IMR-90 (cell line): ENCODE measurements around the gene PTRHD1. TPM values are rescaled to one million over a fixed set of nuclear protein-coding genes. Genes with fewer than 3 reads are reported as not detected.

Source experiments
- ATAC-seq: fragments of 200-7000 bp; cut with Tn5 transposase; 2 replicates; pipeline ENCODE4 v1.9.1; 2020; ENCODE audit warnings: low read depth, mild to moderate bottlenecking, moderate library complexity
- BruUV-seq: library from RNA; stranded (reverse); fragments of 400-500 nt; replicated peaks from 2 replicates; lab custom pipeline; 2021; lab: Mats Ljungman, UMichigan
- CTCF ChIA-PET: fragments of 300-600 bp; formaldehyde crosslinking; extraction: SDS; loops from one replicate; lab custom pipeline; 2021; ENCODE audit warnings: antibody characterized with exemption; lab: Yijun Ruan, JAX
- POLR2A ChIA-PET: fragments of 300-600 bp; sonication (Branson Sonifier 250); formaldehyde crosslinking; loops from one replicate; lab custom pipeline; 2022; ENCODE audit warnings: antibody characterized with exemption; ENCODE audit not compliant: unreplicated experiment; lab: Charles Lee
- DNase-seq: peaks from one replicate; pipeline ENCODE4 v3.0.0; 2013
- H2AFZ ChIP-seq: replicated peaks from 2 replicates; pipeline ENCODE3; 2013; ENCODE audit warnings: low read length, mild to moderate bottlenecking; ENCODE audit not compliant: poor library complexity
- H2AK5ac ChIP-seq: 2 replicates; pipeline ENCODE4 v1.6.1; 2013; ENCODE audit warnings: low read depth, low read length, inconsistent platforms
- H2AK9ac ChIP-seq: replicated peaks from 2 replicates; pipeline ENCODE3; 2013; ENCODE audit warnings: mild to moderate bottlenecking, low read depth, low read length, moderate library complexity; ENCODE audit not compliant: poor library complexity
- H2BK120ac ChIP-seq: 2 replicates; pipeline ENCODE4 v1.6.1; 2013; ENCODE audit warnings: low read depth, low read length, inconsistent platforms
- H2BK15ac ChIP-seq: 3 replicates; pipeline ENCODE4 v1.6.1; 2013; ENCODE audit warnings: low read depth, low read length, inconsistent platforms
- H2BK20ac ChIP-seq: 2 replicates; pipeline ENCODE4 v1.6.1; 2013; ENCODE audit warnings: low read depth, mild to moderate bottlenecking, inconsistent platforms, low read length, moderate library complexity
- H2BK5ac ChIP-seq: 2 replicates; pipeline ENCODE4 v1.6.1; 2013; ENCODE audit warnings: mild to moderate bottlenecking, low read depth, low read length, inconsistent platforms; ENCODE audit not compliant: poor library complexity, severe bottlenecking
- H3K14ac ChIP-seq: replicated peaks from 2 replicates; pipeline ENCODE4 v1.6.1; 2013; ENCODE audit warnings: low read depth, low read length, inconsistent platforms
- H3K18ac ChIP-seq: 2 replicates; pipeline ENCODE4 v1.6.1; 2013; ENCODE audit warnings: low read depth, low read length, control low read depth
- H3K23ac ChIP-seq: 2 replicates; pipeline ENCODE4 v1.6.1; 2013; ENCODE audit warnings: low read depth, low read length, inconsistent platforms
- H3K27ac ChIP-seq: 2 replicates; pipeline ENCODE4 v1.5.1; 2013; ENCODE audit warnings: mild to moderate bottlenecking, control low read depth, low read length; ENCODE audit not compliant: insufficient read depth
- H3K27me3 ChIP-seq: 2 replicates; pipeline ENCODE4 v1.6.1; 2013; ENCODE audit warnings: low read length; ENCODE audit not compliant: control insufficient read depth, insufficient read depth
- H3K36me3 ChIP-seq: 2 replicates; pipeline ENCODE4 v1.6.1; 2013; ENCODE audit warnings: low read length, mixed read lengths; ENCODE audit not compliant: control insufficient read depth, insufficient read depth
- H3K4ac ChIP-seq: 2 replicates; pipeline ENCODE4 v1.6.1; 2013; ENCODE audit warnings: low read depth, low read length, inconsistent platforms
- H3K4me1 ChIP-seq: 2 replicates; pipeline ENCODE4 v1.6.1; 2013; ENCODE audit warnings: low read length, mixed read lengths; ENCODE audit not compliant: control insufficient read depth, insufficient read depth
- H3K4me2 ChIP-seq: 2 replicates; pipeline ENCODE4 v1.6.1; 2013; ENCODE audit warnings: low read depth, mild to moderate bottlenecking, control low read depth, low read length, moderate library complexity
- H3K4me3 ChIP-seq: 2 replicates; pipeline ENCODE4 v1.5.1; 2013; ENCODE audit warnings: low read depth, mild to moderate bottlenecking, control low read depth, low read length, moderate library complexity; ENCODE audit not compliant: insufficient read depth
- H3K56ac ChIP-seq: 2 replicates; pipeline ENCODE4 v1.6.1; 2013; ENCODE audit warnings: low read length, inconsistent platforms; ENCODE audit not compliant: insufficient read depth; ENCODE audit errors: extremely low read depth
- H3K79me1 ChIP-seq, 2 experiments: 2 replicates each; pipeline ENCODE4 v1.6.1; 2013; ENCODE audit warnings: low read length in 2 of 2, inconsistent platforms in 1 of 2, low read depth in 1 of 2
- H3K9ac ChIP-seq: 2 replicates; pipeline ENCODE4 v1.6.1; 2013; ENCODE audit warnings: low read depth, low read length, control low read depth
- H3K9me1 ChIP-seq: 2 replicates; pipeline ENCODE4 v1.6.1; 2013; ENCODE audit warnings: low read length, inconsistent platforms; ENCODE audit not compliant: insufficient read depth
- H3K9me3 ChIP-seq: 2 replicates; pipeline ENCODE4 v1.6.1; 2013; ENCODE audit warnings: low read length; ENCODE audit not compliant: control insufficient read depth, insufficient read depth
- H4K20me1 ChIP-seq: 2 replicates; pipeline ENCODE4 v1.6.1; 2013; ENCODE audit warnings: low read length, inconsistent platforms; ENCODE audit not compliant: insufficient read depth
- H4K5ac ChIP-seq: 2 replicates; pipeline ENCODE4 v1.6.1; 2013; ENCODE audit warnings: mild to moderate bottlenecking, low read depth, low read length, control low read depth
- H4K8ac ChIP-seq, 2 experiments: 2 replicates each; pipeline ENCODE4 v1.6.1; 2013; ENCODE audit warnings: low read depth in 2 of 2, low read length in 2 of 2, control low read depth in 1 of 2, inconsistent platforms in 1 of 2
- H4K91ac ChIP-seq: 2 replicates; pipeline ENCODE4 v1.6.1; 2013; ENCODE audit warnings: low read depth, low read length, inconsistent platforms; ENCODE audit not compliant: insufficient read depth
- BHLHE40 ChIP-seq: fragments of 150-350 bp; IDR thresholded peaks from 2 replicates; pipeline ENCODE4 v1.6.1; 2016; ENCODE audit warnings: mild to moderate bottlenecking, low read depth, low read length
- CEBPB ChIP-seq: IDR thresholded peaks from 2 replicates; pipeline ENCODE4 v1.6.1; 2012; ENCODE audit warnings: low read depth, low read length, improper control_type of control experiment
- CHD1 ChIP-seq: IDR thresholded peaks from 2 replicates; pipeline ENCODE4 v1.6.1; 2012; ENCODE audit warnings: low read depth, low read length, improper control_type of control experiment
- MAFK ChIP-seq: IDR thresholded peaks from 2 replicates; pipeline ENCODE4 v1.6.1; 2012; ENCODE audit warnings: low read depth, low read length, improper control_type of control experiment
- MAZ ChIP-seq: IDR thresholded peaks from 2 replicates; pipeline ENCODE4 v1.6.1; 2012; ENCODE audit warnings: low read depth, mild to moderate bottlenecking, low read length, improper control_type of control experiment, moderate library complexity, borderline replicate concordance
- MXI1 ChIP-seq: IDR thresholded peaks from 2 replicates; pipeline ENCODE4 v1.6.1; 2012; ENCODE audit warnings: low read depth, mild to moderate bottlenecking, low read length, moderate library complexity, borderline replicate concordance
- NFE2L2 ChIP-seq: fragments of 150-350 bp; IDR thresholded peaks from 2 replicates; pipeline ENCODE4 v1.6.1; 2016; ENCODE audit warnings: low read depth, mild to moderate bottlenecking, low read length
- POLR2A ChIP-seq: IDR thresholded peaks from 2 replicates; pipeline ENCODE4 v1.6.1; 2012; ENCODE audit warnings: mild to moderate bottlenecking, low read depth, low read length
- RAD21 ChIP-seq: IDR thresholded peaks from 2 replicates; pipeline ENCODE4 v1.6.1; 2012; ENCODE audit warnings: low read length, improper control_type of control experiment
- RCOR1 ChIP-seq: IDR thresholded peaks from 2 replicates; pipeline ENCODE4 v1.6.1; 2012; ENCODE audit warnings: mild to moderate bottlenecking, low read length, improper control_type of control experiment; ENCODE audit not compliant: insufficient replicate concordance
- RFX5 ChIP-seq: IDR thresholded peaks from 2 replicates; pipeline ENCODE4 v1.8.0; 2012; ENCODE audit warnings: low read depth, mild to moderate bottlenecking, low read length, moderate library complexity
- SMC3 ChIP-seq: fragments of 150-350 bp; IDR thresholded peaks from 2 replicates; pipeline ENCODE4 v1.6.1; 2016; ENCODE audit warnings: low read depth, mild to moderate bottlenecking, antibody characterized with exemption, low read length, moderate library complexity
- WGBS, 2 experiments: methylation state at CpG; one replicate each; pipeline versions ENCODE4 v1.1.5 to v1.1.7; 2013; ENCODE audit warnings: missing lambda C conversion rate in 2 of 2; ENCODE audit not compliant: insufficient read length in 1 of 2; ENCODE audit errors: extremely low coverage in 2 of 2; 5-methylcytosine and 5-hydroxymethylcytosine counted together
- dilution Hi-C: fragments of 300-500 bp; cut with HindIII; formaldehyde crosslinking; loops from one replicate; pipeline ENCODE4 v1.14.3; 2018; ENCODE audit warnings: low sequenced_read_pairs; ENCODE audit not compliant: unreplicated experiment
- in situ Hi-C: fragments of 300-500 bp; cut with MboI; formaldehyde crosslinking; loops from 3 replicates; pipeline ENCODE4 v1.14.3; 2019; ENCODE audit warnings: low sequenced_read_pairs, inconsistent platforms, mixed read lengths
- intact Hi-C: fragments of 100-400 bp; cut with micrococcal nuclease; formaldehyde crosslinking; loops from 2 replicates; pipeline ENCODE4 v1.10.0; 2022
- polyA plus RNA-seq, 3 experiments: library from polyadenylated mRNA; depleted of rRNA; stranded (reverse); fragments of >200 nt; gene quantifications; 2 replicates each; pipeline ENCODE4 v1.2.3, GENCODE V29; 2012; ENCODE audit warnings: low replicate concordance in 1 of 3
- total RNA-seq: library from RNA; depleted of rRNA; stranded (reverse); fragments of >200 nt; gene quantifications from 2 replicates; pipeline ENCODE4 v1.2.3, GENCODE V29; 2012
- TF ChIP-seq, protein P1 (sequence below): fragments of 150-350 bp; IDR thresholded peaks from 2 replicates; pipeline ENCODE4 v1.6.1; 2017; ENCODE audit warnings: mild to moderate bottlenecking, antibody characterized with exemption, low read length, low read depth
- TF ChIP-seq, protein P2 (sequence below): fragments of 150-350 bp; IDR thresholded peaks from 2 replicates; pipeline ENCODE4 v1.6.1; 2016; ENCODE audit warnings: low read depth, mild to moderate bottlenecking, low read length, moderate library complexity, borderline replicate concordance

PTRHD1 gene
- total and polyA plus RNA-seq, 2 of the 4 experiments (the other 2 are of a cell fraction), result 11.7 to 30.9 TPM

DNA sequence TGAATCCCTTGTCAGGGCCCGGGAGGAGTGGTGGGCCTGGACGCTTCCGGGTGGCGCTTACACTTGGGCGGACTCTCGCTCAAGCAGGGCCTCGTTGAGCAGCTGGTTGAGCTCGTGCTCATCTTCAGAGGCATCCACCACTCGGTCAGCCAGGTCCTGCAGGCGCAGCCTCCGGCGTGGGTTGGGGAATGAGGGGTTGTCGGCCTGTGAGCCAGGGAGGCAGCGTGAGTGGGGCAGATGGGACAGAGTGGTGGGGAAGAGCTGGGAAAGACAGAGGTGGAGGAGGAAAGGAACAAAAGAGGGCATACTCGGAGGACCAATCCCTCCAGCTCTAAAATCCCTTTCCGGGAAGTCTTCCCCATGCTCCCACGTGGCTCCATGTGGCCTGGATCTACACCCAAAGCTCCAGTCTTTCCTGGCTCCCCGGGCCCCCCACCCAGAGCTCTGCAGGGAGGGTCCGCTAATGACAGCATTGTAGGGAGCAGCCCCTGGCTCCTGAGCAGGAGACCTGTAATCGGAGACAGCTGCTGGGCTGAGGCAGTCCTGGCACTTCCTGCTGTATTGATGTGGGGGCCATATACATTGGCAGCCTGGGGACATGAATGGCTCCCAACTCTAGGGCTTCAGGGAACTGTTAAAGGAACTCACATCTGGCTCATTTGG, 41.7 kb upstream of the PTRHD1 start (continued):
- TF ChIP-seq MAZ, result no peak

DNA sequence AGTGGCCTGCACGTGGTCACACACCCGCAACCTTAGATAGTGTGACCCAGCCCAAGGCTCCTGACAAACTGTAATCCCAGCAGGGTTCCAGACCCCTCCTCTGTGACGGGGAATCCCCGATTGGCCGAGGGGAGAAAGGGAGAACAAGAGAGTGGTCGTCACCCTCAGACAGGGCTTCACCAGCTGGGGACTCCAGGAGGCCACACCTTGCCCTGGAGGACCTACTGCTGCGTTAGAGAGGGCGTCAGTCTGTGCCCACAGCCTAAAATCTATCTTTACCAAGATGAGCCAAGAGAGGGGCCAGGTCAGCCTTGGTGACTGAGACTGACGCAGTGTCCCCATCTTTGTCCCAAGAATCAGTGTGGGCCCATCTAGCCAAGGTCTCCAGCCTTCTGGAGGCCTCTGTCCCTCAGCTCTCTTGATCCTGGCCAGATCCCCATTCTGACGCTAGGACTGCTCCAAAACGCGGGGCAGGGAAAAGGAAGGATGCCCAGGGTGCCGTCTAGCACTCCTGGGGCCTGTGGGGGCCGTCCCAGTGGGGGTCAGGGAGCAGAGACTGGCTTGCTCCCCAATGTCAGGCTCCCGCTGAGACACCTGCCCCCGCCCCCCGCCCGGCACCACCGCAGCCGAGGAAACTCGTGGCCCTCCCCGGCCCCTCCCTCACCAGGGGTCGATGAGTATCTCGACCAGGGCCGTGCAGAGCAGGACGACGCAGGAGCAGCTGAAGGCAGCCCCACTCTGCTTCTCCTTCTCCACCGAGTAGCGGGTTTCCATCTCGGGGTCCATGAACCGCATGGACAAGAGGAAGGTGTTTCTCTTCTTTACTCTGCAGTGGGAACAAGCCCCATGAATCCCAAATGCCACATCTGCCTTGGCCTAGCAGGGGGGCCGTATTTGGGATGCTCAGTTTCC, 40.9 kb upstream of the PTRHD1 start:
- ATAC-seq (no peak), DNase-seq (no peak)
- Histone ChIP-seq H3K9ac (no peak overlapping the region), H3K27ac (no peak overlapping the region), H3K56ac (no peak overlapping the region), H3K18ac (no peak overlapping the region), H3K9me3 (no peaks in the 10 kb centered on the region), H2BK120ac (no peak overlapping the region), H3K4me3 (no peak overlapping the region), H3K4me2 (no peak overlapping the region), H2BK20ac (no peak overlapping the region), H2BK5ac (no peak overlapping the region), H4K91ac (no peak overlapping the region), H3K9me1 (0 out of 2 replicates have a peak, but pooled peaks cover 3% of the 10 kb centered on the region), H3K27me3 (no peaks in the 10 kb centered on the region), H4K8ac (no peak overlapping the region), H3K23ac (no peak overlapping the region), H4K5ac (no peak overlapping the region), H2AFZ (no peak overlapping the region), H3K79me1 (no peaks in the 10 kb centered on the region), H2AK9ac (peak overlapping the region; percentile 77), H2BK15ac (no peak overlapping the region), H3K14ac (no peak overlapping the region), H3K4me1 (no peaks in the 10 kb centered on the region), H3K36me3 (peaks cover 32% of the 10 kb centered on the region), H4K20me1 (no peaks in the 10 kb centered on the region), H2AK5ac (no peak overlapping the region), H3K4ac (no peak overlapping the region)
- in situ Hi-C loops (no loop called here), dilution Hi-C loops (no loop called here), intact Hi-C loops (loop anchor here (10.0 kb wide), 2 partner anchors 291 to 361 kb away; no protein-coding TSS in a partner anchor)
- CTCF ChIA-PET, result interaction anchor here (0.5 kb wide), 1 partner anchor 600 kb away, joined by 7 read pairs; no protein-coding TSS in a partner anchor
- WGBS, 2 experiments, result 88% methylated on average over 7 of the region's 32 CpGs; no CpG with 5 or more reads in 1 of the 2 experiments
- POLR2A ChIA-PET, result no interaction called here
- BruUV-seq, result no TSS peak
- TF ChIP-seq RAD21 (no peak), MXI1 (no peak), CHD1 (no peak), NFE2L2 (no peak), CEBPB (no peak), RCOR1 (no peak), SMC3 (no peak), RFX5 (no peak), BHLHE40 (no peak), POLR2A (no peak), MAFK (no peak)
- TF ChIP-seq, protein P1, sequence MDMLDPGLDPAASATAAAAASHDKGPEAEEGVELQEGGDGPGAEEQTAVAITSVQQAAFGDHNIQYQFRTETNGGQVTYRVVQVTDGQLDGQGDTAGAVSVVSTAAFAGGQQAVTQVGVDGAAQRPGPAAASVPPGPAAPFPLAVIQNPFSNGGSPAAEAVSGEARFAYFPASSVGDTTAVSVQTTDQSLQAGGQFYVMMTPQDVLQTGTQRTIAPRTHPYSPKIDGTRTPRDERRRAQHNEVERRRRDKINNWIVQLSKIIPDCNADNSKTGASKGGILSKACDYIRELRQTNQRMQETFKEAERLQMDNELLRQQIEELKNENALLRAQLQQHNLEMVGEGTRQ, result no peak
- TF ChIP-seq, protein P2, sequence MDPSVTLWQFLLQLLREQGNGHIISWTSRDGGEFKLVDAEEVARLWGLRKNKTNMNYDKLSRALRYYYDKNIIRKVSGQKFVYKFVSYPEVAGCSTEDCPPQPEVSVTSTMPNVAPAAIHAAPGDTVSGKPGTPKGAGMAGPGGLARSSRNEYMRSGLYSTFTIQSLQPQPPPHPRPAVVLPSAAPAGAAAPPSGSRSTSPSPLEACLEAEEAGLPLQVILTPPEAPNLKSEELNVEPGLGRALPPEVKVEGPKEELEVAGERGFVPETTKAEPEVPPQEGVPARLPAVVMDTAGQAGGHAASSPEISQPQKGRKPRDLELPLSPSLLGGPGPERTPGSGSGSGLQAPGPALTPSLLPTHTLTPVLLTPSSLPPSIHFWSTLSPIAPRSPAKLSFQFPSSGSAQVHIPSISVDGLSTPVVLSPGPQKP, result no peak
